Cardiac septum (tissue), 1 donor: Measurements from ENCODE around the gene YEATS2. TPM values are rescaled to one million over a fixed set of nuclear protein-coding genes. Genes with fewer than 3 reads are reported as not detected.
"Not testable (repeated sequence)": the region's sequence is repeated elsewhere in the genome, so short reads cannot be mapped to it uniquely, and the experiment has no call there.

Source experiments
- DNase-seq: peaks from one replicate; pipeline ENCODE4 v3.0.0-alpha.2; 2020; ENCODE audit warnings: low spot score
- intact Hi-C: fragments of 100-400 bp; cut with DNase I; formaldehyde crosslinking; loops from one replicate; pipeline ENCODE4 v1.14.0; 2022
- total RNA-seq: library from RNA; stranded (reverse); fragmentation: NEBNext Ultra II Directional; extraction: Animal tissue kit (Norgen Biotek cat#: 25700); gene quantifications from one replicate; pipeline ENCODE4 v1.2.1, GENCODE V29; 2021
- donor health status: DM: no; HTN: no; CAD: no.

Gene YEATS2
- total RNA-seq, 1 donor from 2014 or later: 15.5 TPM

- intact Hi-C loops, DNase-seq: not testable (repeated sequence)
These were observed 6.3 kb downstream of the YEATS2 start for GRCh38 chr3:183703892-183704291.

GRCh38 chr3:183710231-183710630 lies 12.6 kb downstream of the YEATS2 start:
- DNase-seq: no peak
- intact Hi-C loops: no loop called here

- intact Hi-C loops: no loop called here
- DNase-seq: no peak
These were observed 13.9 kb downstream of the YEATS2 start for GRCh38 chr3:183711516-183711915.

- intact Hi-C loops: no loop called here
- DNase-seq: no peak
These were observed 17.0 kb downstream of the YEATS2 start for GRCh38 chr3:183714622-183715021.

GRCh38 chr3:183718012-183718411 lies 20.4 kb downstream of the YEATS2 start:
- intact Hi-C loops: no loop called here
- DNase-seq: no peak

GRCh38 chr3:183725387-183725786 lies 27.8 kb downstream of the YEATS2 start:
- intact Hi-C loops: no loop called here
- DNase-seq: no peak

- DNase-seq: no peak
- intact Hi-C loops: no loop called here
These were observed 30.6 kb downstream of the YEATS2 start for GRCh38 chr3:183728204-183728603.

GRCh38 chr3:183730361-183730760 lies 32.8 kb downstream of the YEATS2 start:
- intact Hi-C loops: loop anchor here (5.0 kb wide), 1 partner anchor 37 kb away; no protein-coding TSS in a partner anchor
- no peak for DNase-seq

GRCh38 chr3:183731611-183732010 lies 34.0 kb downstream of the YEATS2 start:
- intact Hi-C loops: loop anchor here (5.0 kb wide), 1 partner anchor 36 kb away; no protein-coding TSS in a partner anchor
- no peak for DNase-seq

GRCh38 chr3:183733553-183733952 lies 36.0 kb downstream of the YEATS2 start:
- DNase-seq: no peak
- intact Hi-C loops: loop anchor here (5.0 kb wide), 1 partner anchor 34 kb away; no protein-coding TSS in a partner anchor

- no peak for DNase-seq
- intact Hi-C loops: loop anchor here (5.0 kb wide), 1 partner anchor 32 kb away; no protein-coding TSS in a partner anchor
These were observed 37.3 kb downstream of the YEATS2 start for GRCh38 chr3:183734750-183735494.

GRCh38 chr3:183737116-183737515 lies 39.5 kb downstream of the YEATS2 start:
- intact Hi-C loops: no loop called here
- no peak for DNase-seq

GRCh38 chr3:183740154-183740553 lies 42.6 kb downstream of the YEATS2 start:
- intact Hi-C loops, DNase-seq: not testable (repeated sequence)

GRCh38 chr3:183743231-183743630 lies 45.6 kb downstream of the YEATS2 start:
- no peak for DNase-seq
- intact Hi-C loops: no loop called here

GRCh38 chr3:183745300-183746098 lies 47.9 kb downstream of the YEATS2 start:
- no peak for DNase-seq
- intact Hi-C loops: no loop called here

GRCh38 chr3:183754052-183754451 lies 56.5 kb downstream of the YEATS2 start:
- intact Hi-C loops: no loop called here
- no peak for DNase-seq

GRCh38 chr3:183762304-183762703 lies 64.7 kb downstream of the YEATS2 start:
- intact Hi-C loops: loop anchor here (10.0 kb wide), 1 partner anchor 588 kb away; no protein-coding TSS in a partner anchor

GRCh38 chr3:183764847-183765731 lies 67.5 kb downstream of the YEATS2 start:
- no peak for DNase-seq
- intact Hi-C loops: loop anchor here (5.0 to 10.0 kb wide), 3 partner anchors 33 to 590 kb away; partner anchors contain the start of gene YEATS2

More at GRCh38 chr3:183762304-183762703, 64.7 kb downstream of the YEATS2 start:
- DNase-seq: no peak

- intact Hi-C loops: loop anchor here (2.0 to 10.0 kb wide), 5 partner anchors 34 to 591 kb away; partner anchors contain the start of gene YEATS2
- no peak for DNase-seq
These were observed 68.5 kb downstream of the YEATS2 start for GRCh38 chr3:183766107-183766506.
